Measurements from ENCODE around the gene ALPK3.

ALPK3 gene

DNA sequence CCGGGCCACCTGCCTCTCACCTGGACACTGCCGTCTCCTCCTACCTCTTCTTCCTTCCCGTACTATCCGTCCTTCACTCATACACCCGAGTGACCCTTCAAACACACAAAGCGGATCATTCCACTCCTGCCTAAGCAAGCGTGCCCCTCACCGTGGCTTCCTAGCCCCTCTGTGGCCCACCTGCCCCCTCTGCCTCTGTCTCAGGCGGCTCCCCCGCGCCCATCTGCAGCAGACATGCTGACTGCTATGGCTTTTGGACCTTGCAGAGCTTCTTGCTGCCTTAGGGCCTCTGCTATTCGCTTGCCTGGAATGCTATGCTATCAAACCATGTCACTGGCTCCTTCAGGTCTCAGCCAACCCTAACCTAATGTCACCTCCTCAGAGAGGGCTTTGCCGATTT, 105.4 kb downstream of the ALPK3 start:
- no peak for DNase-seq (ENCODE audit: low spot score)
